GM12865 (cell line): ENCODE results near the gene CHRM2.

Experiments
- DNase-seq: peaks from one replicate; pipeline ENCODE4 v3.0.0; 2010; ENCODE audit warnings: low read depth
- H3K4me3 ChIP-seq: 2 replicates; pipeline ENCODE4 v1.5.1; 2011; ENCODE audit warnings: mild to moderate bottlenecking, low read depth, low read length, control low read depth
- TF ChIP-seq, protein P1 (sequence below): IDR thresholded peaks from 2 replicates; pipeline ENCODE4 v1.5.1; 2011; ENCODE audit warnings: low read length, control low read depth, low read depth, inconsistent platforms; ENCODE audit not compliant: insufficient read depth; ENCODE audit errors: missing control alignments

The CHRM2 gene

DNA sequence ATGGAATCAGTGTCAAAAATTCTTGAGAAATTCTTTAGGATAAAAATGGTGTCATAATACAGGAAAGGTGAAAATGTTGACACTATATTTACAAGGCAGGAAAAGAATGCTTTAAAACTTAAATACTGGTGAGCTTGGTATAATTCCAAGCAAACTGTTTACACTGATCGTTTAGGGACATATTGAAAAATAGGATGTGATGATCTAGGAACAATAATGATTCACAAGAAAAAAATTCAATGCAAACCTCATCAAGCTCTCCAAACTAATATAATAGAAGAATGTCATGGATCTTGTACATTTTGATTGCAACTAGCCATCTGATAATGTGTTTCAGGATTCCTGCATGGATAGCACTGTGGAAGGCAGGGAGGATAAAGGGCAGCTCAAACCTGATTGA, 98.4 kb downstream of the CHRM2 start:
- no peak for DNase-seq
- TF ChIP-seq, protein P1, sequence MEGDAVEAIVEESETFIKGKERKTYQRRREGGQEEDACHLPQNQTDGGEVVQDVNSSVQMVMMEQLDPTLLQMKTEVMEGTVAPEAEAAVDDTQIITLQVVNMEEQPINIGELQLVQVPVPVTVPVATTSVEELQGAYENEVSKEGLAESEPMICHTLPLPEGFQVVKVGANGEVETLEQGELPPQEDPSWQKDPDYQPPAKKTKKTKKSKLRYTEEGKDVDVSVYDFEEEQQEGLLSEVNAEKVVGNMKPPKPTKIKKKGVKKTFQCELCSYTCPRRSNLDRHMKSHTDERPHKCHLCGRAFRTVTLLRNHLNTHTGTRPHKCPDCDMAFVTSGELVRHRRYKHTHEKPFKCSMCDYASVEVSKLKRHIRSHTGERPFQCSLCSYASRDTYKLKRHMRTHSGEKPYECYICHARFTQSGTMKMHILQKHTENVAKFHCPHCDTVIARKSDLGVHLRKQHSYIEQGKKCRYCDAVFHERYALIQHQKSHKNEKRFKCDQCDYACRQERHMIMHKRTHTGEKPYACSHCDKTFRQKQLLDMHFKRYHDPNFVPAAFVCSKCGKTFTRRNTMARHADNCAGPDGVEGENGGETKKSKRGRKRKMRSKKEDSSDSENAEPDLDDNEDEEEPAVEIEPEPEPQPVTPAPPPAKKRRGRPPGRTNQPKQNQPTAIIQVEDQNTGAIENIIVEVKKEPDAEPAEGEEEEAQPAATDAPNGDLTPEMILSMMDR: no peak
- no peak overlapping the region for H3K4me3 ChIP-seq

DNA sequence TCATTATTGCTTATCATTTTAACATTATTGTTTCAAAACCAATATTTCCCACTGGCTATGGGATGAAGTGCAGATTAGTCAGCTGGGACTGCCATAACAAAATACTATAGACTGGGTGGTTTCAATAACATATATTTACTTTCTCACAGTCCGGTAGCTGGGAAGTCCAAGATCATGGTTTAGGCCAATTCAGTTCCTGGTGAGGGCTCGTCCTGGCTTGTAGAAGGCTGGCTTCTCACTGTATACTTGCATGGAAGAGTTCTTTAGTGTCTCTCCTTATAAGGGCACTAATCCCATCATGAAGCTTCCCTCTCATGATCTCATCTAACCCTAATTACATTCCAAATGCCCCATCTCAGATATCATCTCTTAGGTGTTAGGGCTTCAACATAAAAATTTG, 101.3 kb downstream of the CHRM2 start:
- DNase-seq: no peak
- no peak overlapping the region for H3K4me3 ChIP-seq
- TF ChIP-seq, protein P1: no peak

- TF ChIP-seq, protein P1: no peak
- DNase-seq: no peak
- H3K4me3 ChIP-seq: no peak overlapping the region
Measured at GRCh38 chr7:136971776-136972175, 103.3 kb downstream of the CHRM2 start.

DNA sequence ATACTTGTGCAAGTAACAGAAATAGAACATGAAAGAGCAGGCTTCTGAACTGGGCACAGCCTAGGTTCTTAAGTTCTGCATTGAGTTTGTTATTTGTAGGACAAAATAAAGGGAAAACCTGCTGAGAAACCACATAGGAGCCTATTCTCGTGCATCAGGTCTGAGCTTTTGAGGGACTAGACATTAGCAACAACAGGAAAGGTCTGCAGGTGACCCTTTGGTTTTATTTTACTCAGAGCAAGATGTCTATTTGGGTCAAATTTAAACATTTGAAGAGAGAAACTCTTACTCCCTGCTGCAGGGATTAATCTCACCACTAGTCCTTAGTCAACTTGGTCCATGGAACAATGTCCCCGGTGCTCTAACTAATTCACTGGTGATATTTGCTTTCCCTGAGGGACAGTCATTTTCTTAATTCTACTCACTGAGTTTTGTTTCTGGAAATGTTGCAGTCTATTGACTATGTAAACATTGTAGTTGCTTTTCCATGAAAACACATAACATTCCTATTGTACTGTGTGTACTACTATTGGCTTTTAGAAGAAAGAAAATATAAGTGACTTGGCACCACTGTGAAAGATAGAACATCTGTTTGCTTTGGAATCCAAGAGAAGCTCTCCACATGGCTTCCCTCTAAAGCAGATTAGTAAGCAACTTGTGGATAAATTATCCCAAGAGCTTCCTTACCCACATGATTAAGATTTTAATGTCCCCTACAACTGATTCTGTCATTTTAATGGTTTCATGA, 108.2 kb downstream of the CHRM2 start:
- no peak overlapping the region for H3K4me3 ChIP-seq
- TF ChIP-seq, protein P1: no peak
- DNase-seq: no peak

GRCh38 chr7:136993377-136993776, 124.9 kb downstream of the CHRM2 start:
- no peak overlapping the region for H3K4me3 ChIP-seq
- no peak for DNase-seq
- TF ChIP-seq, protein P1: no peak

DNA sequence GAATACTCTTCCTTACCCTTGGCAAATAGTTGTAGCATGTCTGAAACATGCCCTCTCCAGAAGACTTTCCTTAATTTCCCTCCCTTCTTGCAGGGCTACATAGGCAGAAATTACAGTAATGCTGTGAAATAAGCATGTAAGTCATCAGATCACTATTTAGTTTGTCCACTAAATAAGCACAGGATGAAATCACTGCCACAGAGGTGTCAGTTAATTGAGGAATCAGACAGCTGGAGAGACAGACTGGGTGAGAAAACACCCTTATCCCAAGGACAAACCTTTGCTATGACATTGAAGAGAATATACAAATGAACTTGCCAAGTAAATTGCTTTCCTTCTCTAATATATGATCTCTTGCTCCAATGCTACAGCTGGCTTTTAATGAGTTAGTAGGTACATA, 129.3 kb downstream of the CHRM2 start:
- TF ChIP-seq, protein P1: no peak
- no peak overlapping the region for H3K4me3 ChIP-seq
- DNase-seq: no peak

- H3K4me3 ChIP-seq: no peak overlapping the region
- TF ChIP-seq, protein P1: no peak
- DNase-seq: no peak
Measured at GRCh38 chr7:136998495-136998894, 130.0 kb downstream of the CHRM2 start.
